ENCODE results near the gene BOK. TPM values are rescaled to one million over a fixed set of nuclear protein-coding genes. Genes with fewer than 3 reads are reported as not detected.
A peak's percentile ranks its signal among the peaks of the same experiment; 100 is the strongest.

BOK gene
- total RNA-seq, 1 donor from 2014 or later: 46.8 TPM

GRCh38 chr2:241550616-241551580 lies 7.6 kb upstream of the BOK start:
- no peak overlapping the region for H3K27ac Mint-ChIP-seq (ENCODE audit: unreplicated experiment)

GRCh38 chr2:241551599-241551997 lies 6.9 kb upstream of the BOK start:
- DNase-seq (ENCODE audit: low spot score): peak; percentile 46
- no peak overlapping the region for H3K4me3 Mint-ChIP-seq (ENCODE audit: unreplicated experiment)

More at GRCh38 chr2:241550616-241551580, 7.6 kb upstream of the BOK start:
- Mint-ChIP-seq H3K4me3 (ENCODE audit: unreplicated experiment) (no peak overlapping the region), H3K9me3 (ENCODE audit: low read depth) (no peaks in the 10 kb centered on the region), H3K36me3 (ENCODE audit: low read depth) (no peaks in the 10 kb centered on the region), H3K27me3 (ENCODE audit: low read depth) (no peaks in the 10 kb centered on the region), H3K4me1 (ENCODE audit: low read depth) (peaks cover 18% of the 10 kb centered on the region)
- DNase-seq (ENCODE audit: low spot score): peak; percentile 59
- no peak for TF ChIP-seq CTCF (IDR thresholded peaks at IDR 0.05)

GRCh38 chr2:241551998-241552737 lies 6.4 kb upstream of the BOK start:
- Mint-ChIP-seq H3K27ac (ENCODE audit: unreplicated experiment) (no peak overlapping the region), H3K36me3 (ENCODE audit: low read depth) (peaks cover 2% of the 10 kb centered on the region), H3K27me3 (ENCODE audit: low read depth) (no peaks in the 10 kb centered on the region), H3K4me3 (ENCODE audit: unreplicated experiment) (no peak overlapping the region), H3K9me3 (ENCODE audit: low read depth) (peaks cover 5% of the 10 kb centered on the region), H3K4me1 (ENCODE audit: low read depth) (peaks cover 18% of the 10 kb centered on the region)
- no peak for TF ChIP-seq CTCF (IDR thresholded peaks at IDR 0.05)
- peak; percentile 85 for DNase-seq (ENCODE audit: low spot score)

More at GRCh38 chr2:241551599-241551997, 6.9 kb upstream of the BOK start:
- Mint-ChIP-seq H3K27me3 (ENCODE audit: low read depth) (no peaks in the 10 kb centered on the region), H3K9me3 (ENCODE audit: low read depth) (peaks cover under 1% of the 10 kb centered on the region), H3K4me1 (ENCODE audit: low read depth) (peaks cover 18% of the 10 kb centered on the region), H3K36me3 (ENCODE audit: low read depth) (no peaks in the 10 kb centered on the region), H3K27ac (ENCODE audit: unreplicated experiment) (no peak overlapping the region)
- TF ChIP-seq CTCF (IDR thresholded peaks at IDR 0.05): no peak

GRCh38 chr2:241553512-241553830 lies 5.1 kb upstream of the BOK start:
- Mint-ChIP-seq H3K27me3 (ENCODE audit: low read depth) (no peaks in the 10 kb centered on the region), H3K4me1 (ENCODE audit: low read depth) (peaks cover 20% of the 10 kb centered on the region), H3K36me3 (ENCODE audit: low read depth) (peaks cover 2% of the 10 kb centered on the region), H3K27ac (ENCODE audit: unreplicated experiment) (no peak overlapping the region), H3K9me3 (ENCODE audit: low read depth) (peaks cover 8% of the 10 kb centered on the region), H3K4me3 (ENCODE audit: unreplicated experiment) (no peak overlapping the region)
- no peak for TF ChIP-seq CTCF (IDR thresholded peaks at IDR 0.05)
- no peak for DNase-seq (ENCODE audit: low spot score)

- peak; percentile 77 for DNase-seq (ENCODE audit: low spot score)
- H3K4me1 Mint-ChIP-seq (ENCODE audit: low read depth): peaks cover 20% of the 10 kb centered on the region
- H3K27ac Mint-ChIP-seq (ENCODE audit: unreplicated experiment): no peak overlapping the region
- H3K27me3 Mint-ChIP-seq (ENCODE audit: low read depth): no peaks in the 10 kb centered on the region
- no peak for TF ChIP-seq CTCF (IDR thresholded peaks at IDR 0.05)
- H3K4me3 Mint-ChIP-seq (ENCODE audit: unreplicated experiment): no peak overlapping the region
- H3K9me3 Mint-ChIP-seq (ENCODE audit: low read depth): peaks cover 8% of the 10 kb centered on the region
- peaks cover 2% of the 10 kb centered on the region for H3K36me3 Mint-ChIP-seq (ENCODE audit: low read depth)
Observed at GRCh38 chr2:241553981-241554380, 4.6 kb upstream of the BOK start.
